NCI-H2029 (cell line): Measurements from ENCODE around the gene FAM168A.
A peak's percentile ranks its signal among the peaks of the same experiment; 100 is the strongest.

Experiments used
- DNase-seq: peaks from one replicate; lab custom pipeline; 2025; lab: John Stamatoyannopoulos, UW

Gene FAM168A

DNA sequence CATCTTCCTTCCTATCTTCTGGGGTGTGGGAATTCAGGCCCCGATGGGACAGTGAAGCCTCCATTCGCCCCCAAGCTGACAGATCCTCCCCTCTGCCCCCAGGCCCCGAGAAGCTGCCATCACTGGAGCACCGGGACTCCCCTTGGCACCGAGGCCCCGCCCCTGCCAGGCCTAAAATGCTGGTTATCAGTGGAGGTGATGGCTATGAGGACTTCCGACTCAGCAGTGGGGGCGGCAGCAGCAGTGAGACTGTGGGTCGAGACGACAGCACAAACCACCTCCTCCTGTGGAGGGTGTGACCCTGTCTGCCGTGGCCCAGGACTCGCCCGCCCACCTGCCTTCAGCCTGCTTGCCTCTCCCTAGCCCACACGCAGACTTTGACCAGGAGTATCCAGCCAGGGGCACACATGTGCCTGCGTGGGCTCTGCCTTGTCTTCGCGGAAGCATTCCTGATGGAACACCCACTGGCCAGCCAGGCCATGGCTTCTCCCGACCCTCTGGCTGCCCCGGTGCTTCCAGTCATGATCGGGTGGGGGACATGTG is 230.4 kb downstream of the FAM168A start:
- no peak for DNase-seq

- no peak for DNase-seq
These were observed 231.0 kb downstream of the FAM168A start for GRCh38 chr11:73366953-73367352.

DNA sequence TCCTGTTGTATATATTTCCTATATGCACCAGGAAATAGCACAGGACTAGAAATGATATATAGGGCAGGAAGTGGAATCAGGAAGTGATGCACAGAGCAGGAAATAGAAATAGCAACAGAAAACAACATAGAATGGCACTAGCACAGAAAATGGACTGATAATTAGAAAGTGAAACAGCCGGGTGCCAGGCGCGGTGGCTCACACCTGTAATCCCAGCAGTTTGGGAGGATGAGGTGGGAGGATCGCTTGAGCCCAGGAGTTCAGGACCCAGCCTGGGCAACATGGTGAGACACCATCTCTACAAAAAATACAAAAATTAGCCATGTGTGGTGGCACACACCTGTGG is 231.7 kb downstream of the FAM168A start:
- DNase-seq = no peak

GRCh38 chr11:73365352-73366264 is 232.3 kb downstream of the FAM168A start:
- no peak for DNase-seq

- DNase-seq = no peak
These were observed 234.8 kb downstream of the FAM168A start for GRCh38 chr11:73363147-73363546.

DNA sequence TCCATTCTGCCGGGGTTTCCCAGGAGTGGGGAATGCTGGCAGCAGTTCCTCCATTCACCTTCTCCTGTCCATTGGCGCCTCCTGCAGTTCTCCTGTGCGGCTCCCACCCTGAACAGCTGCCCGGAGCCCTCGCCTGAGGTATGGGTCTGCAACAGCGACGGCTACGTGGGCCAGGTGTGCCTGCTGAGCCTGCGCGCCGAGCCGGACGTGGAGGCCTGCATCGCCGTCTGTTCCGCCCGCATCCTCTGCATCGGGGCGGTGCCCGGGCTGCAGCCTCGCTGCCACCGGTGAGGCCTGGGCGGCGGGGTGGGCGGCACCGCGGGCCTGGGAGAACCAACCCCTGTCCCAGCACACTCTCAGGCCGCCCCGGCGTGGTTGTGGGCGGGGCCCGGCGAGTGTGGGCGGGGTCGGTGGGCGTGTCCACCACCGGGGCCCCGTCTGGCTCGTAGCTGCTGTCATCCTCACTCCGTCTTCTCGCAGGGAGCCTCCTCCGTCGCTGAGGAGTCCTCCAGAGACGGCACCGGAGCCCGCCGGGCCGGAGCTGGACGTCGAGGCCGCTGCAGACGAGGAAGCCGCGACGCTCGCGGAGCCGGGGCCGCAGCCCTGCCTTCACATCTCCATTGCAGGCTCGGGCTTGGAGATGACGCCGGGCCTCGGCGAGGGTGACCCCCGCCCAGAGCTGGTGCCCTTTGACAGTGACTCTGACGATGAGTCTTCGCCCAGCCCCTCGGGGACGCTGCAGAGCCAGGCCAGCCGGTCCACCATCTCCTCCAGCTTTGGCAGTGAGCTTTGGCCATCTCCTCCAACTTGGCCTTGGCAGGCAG is 235.7 kb downstream of the FAM168A start:
- no peak for DNase-seq

DNA sequence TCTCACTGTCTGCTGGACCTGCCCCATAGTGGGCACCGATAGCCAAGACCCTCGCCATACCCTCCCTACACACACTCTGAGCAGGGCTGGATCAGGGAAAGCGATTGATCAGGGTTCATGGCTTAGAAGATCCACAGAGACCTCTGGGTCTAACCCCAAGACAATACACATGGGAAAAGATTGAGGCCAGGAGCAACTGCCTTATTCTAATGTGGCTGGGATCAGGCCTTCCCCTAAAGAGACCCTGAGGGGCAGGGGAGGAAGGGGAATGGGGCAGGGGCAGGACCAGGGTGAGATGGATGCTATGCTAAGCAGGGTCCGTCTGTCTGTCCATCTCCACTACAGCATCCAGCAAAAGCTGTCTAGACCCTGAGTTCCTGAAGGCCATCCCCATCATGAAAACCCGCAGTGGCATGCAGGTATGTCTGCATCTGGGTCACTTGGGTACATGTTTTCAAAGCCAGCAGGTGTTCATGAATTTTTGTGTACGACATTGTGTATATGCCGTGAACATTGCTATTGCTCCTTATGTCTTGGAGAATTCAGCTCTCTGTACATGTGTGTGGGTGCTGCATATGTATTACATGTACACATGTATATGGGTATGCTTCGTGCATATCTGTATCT is 237.1 kb downstream of the FAM168A start:
- no peak for DNase-seq

GRCh38 chr11:73359930-73360742 is 237.8 kb downstream of the FAM168A start:
- DNase-seq = no peak

DNA sequence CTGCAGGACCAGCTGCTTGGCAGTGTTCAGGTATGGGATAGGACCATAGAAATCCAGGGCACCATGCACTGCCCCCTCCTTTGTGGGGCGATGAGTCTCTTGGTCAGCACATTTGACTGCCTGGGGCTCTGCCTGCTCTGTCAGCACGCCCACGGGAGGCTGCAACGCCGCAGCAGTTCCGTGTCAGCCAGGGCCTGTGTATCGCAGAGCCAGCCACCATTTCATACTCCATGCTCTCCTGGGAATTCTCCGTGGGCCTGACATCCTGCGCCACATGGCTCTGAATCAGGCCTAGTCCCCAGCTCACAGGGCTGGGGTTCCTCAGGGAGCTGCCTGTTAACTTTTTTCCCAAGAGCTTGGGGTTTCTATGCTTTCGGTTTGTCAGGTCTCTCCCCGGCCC is 238.6 kb downstream of the FAM168A start:
- DNase-seq = no peak

DNA sequence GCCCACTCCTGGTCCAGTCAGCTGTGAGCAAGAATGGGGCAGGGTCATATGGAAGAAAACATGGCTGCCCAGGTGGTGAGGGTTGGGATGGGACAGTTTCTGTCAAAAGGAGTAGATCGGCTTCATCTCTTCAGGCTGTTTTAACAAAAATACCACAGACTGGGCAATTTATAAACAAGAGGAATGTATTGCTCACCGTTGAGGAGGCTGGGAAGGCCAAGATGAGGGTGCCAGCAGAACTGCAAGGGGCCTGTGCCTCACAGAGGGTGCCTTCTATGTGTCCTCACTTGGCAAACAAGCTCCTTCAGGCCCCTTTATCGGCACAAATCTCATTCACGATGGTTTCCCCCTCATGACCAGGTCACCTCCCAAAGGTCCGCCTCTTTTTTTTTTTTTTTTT is 239.8 kb downstream of the FAM168A start:
- no peak for DNase-seq

DNA sequence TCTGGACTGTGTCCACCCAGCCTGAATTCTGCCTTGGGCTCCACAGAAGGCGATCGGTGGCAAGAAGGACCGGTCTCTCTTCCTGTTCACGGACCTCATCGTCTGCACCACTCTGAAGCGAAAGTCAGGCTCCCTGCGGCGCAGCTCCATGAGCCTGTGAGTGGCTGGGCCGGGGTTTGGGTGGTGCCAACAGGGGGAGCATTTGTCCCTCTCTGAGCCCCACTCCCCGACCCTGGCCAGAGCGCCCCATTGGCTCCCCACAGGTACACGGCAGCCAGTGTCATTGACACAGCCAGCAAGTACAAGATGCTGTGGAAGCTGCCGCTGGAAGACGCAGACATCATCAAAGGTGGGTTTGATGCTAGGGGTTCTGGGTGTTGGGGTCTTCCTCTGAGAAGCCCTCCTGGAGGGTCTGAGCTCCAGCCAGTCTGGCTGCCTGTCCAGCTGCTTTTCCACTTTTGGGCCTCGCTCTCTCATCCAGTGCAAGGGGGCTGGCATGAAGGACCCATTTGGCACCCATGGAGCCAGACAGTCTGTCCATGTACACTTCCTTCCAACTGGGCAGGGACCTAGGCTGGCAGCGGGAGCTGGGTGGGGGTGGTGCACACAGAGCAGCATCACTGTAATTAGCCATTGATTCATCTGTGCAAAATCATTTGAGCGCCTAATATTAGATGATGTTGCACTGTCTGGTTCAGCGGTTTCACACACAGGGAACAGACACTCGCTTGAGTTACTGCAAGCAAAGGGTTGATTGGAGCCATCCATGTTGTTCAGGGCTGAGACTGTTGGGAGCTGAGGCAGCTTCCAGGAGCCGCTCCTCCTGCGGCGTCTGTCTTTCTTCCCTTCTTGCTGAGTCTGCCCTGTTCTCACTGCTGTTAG is 240.7 kb downstream of the FAM168A start:
- DNase-seq = no peak

GRCh38 chr11:73355109-73355508 is 242.8 kb downstream of the FAM168A start:
- DNase-seq = no peak

DNA sequence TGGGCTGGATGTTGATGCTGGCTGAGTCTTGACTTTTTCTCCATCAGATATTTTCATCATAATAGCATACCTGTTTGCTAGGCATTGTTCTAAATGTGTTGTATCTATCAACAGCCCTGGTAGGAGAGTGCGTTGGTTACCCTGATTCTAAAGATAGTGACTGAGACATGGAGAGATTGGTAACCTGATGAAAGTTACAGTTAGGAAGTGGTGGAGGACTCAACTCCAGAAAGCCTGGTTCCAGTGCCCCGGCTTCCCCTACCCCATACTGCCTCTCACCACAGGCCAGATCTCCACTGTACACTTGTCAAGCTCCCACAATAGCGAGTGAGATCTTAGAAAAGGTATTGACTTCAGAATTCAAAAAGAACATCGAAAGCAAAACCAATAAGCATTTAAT is 244.5 kb downstream of the FAM168A start:
- no peak for DNase-seq

- peak; percentile 48 for DNase-seq
These were observed 246.8 kb downstream of the FAM168A start for GRCh38 chr11:73350908-73351636.
